ENCODE data around the gene BMPER.

DNA sequence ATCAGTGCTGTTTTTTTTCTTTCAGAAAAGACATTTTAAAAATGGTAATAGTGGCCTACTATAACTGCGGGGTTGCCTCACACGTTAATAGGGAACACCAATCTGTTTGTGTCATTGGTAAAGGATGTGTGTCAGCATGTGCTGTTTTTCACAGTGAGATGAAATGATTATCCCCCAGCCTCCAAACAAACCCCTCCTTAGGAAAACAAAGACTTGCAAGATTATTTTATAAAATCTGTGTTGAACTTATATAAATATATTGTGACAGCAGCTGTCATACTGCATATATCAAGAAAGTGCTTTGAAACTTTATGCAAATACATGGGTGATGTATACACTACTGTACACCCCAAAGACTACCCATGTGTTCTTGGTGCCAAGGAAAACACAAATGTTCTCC, 125.8 kb downstream of the BMPER start:
- TF ChIP-seq, protein P1, sequence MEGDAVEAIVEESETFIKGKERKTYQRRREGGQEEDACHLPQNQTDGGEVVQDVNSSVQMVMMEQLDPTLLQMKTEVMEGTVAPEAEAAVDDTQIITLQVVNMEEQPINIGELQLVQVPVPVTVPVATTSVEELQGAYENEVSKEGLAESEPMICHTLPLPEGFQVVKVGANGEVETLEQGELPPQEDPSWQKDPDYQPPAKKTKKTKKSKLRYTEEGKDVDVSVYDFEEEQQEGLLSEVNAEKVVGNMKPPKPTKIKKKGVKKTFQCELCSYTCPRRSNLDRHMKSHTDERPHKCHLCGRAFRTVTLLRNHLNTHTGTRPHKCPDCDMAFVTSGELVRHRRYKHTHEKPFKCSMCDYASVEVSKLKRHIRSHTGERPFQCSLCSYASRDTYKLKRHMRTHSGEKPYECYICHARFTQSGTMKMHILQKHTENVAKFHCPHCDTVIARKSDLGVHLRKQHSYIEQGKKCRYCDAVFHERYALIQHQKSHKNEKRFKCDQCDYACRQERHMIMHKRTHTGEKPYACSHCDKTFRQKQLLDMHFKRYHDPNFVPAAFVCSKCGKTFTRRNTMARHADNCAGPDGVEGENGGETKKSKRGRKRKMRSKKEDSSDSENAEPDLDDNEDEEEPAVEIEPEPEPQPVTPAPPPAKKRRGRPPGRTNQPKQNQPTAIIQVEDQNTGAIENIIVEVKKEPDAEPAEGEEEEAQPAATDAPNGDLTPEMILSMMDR (IDR thresholded peaks at IDR 0.05), result no peak
- TF ChIP-seq POLR2A (IDR thresholded peaks at IDR 0.05), result no peak
- TF ChIP-seq POLR2AphosphoS5 (IDR thresholded peaks at IDR 0.05), result no peak
